Peyer's patch (tissue), 4 donors: ENCODE measurements around the gene DEAF1.

ENCODE experiments used
- CTCF ChIP-seq, 6 experiments: fragments of 450-650 bp in 4 of 6; fragments of 200-600 bp in 2 of 6; sonication (generic) in 1 of 6; IDR thresholded peaks; one replicate each; pipeline ENCODE4 v1.5.1; 2017 to 2019; ENCODE audit warnings: antibody characterized with exemption in 6 of 6, mild to moderate bottlenecking in 3 of 6, moderate library complexity in 1 of 6
- POLR2A ChIP-seq, 2 donors: fragments of 450-650 bp; IDR thresholded peaks; one replicate each; pipeline ENCODE4 v1.5.1; 2017; ENCODE audit warnings: antibody characterized with exemption in 2 of 2, mild to moderate bottlenecking in 2 of 2, moderate library complexity in 2 of 2

- TF ChIP-seq POLR2A (IDR thresholded peaks at IDR 0.05) (no peak), CTCF (IDR thresholded peaks at IDR 0.05) (no peak)
Measured at GRCh38 chr11:643849-644738, 50.9 kb downstream of the DEAF1 start.
